NCI-H460 (cell line): ENCODE data around the gene PRKN. TPM values are rescaled to one million over a fixed set of nuclear protein-coding genes. Genes with fewer than 3 reads are reported as not detected.

Experiments used
- DNase-seq: peaks from one replicate; pipeline ENCODE4 v3.0.0-alpha.2; 2016; ENCODE audit warnings: low read depth; ENCODE audit errors: extremely low read depth
- total RNA-seq: library from RNA; depleted of rRNA; stranded (reverse); fragments of >200 nt; shearing (Covaris generic); gene quantifications from 2 replicates; pipeline ENCODE4 v1.2.3, GENCODE V29; 2014

Gene PRKN
- total RNA-seq, 1 experiment from 2014 or later, result 20.4 TPM

GRCh38 chr6:162478192-162478671 is 249.3 kb downstream of the PRKN start:
- no peak for DNase-seq

- no peak for DNase-seq
Measured at GRCh38 chr6:162474722-162475121, 252.8 kb downstream of the PRKN start.

- DNase-seq, result no peak
Measured at GRCh38 chr6:162471842-162472241, 255.7 kb downstream of the PRKN start.

GRCh38 chr6:162468326-162468725 is 259.2 kb downstream of the PRKN start:
- no peak for DNase-seq

GRCh38 chr6:162467679-162468078 is 259.9 kb downstream of the PRKN start:
- no peak for DNase-seq

GRCh38 chr6:162463576-162463975 is 264.0 kb downstream of the PRKN start:
- DNase-seq, result no peak

GRCh38 chr6:162459985-162460384 is 267.6 kb downstream of the PRKN start:
- no peak for DNase-seq

GRCh38 chr6:162450358-162450757 is 277.2 kb downstream of the PRKN start:
- DNase-seq, result no peak

- DNase-seq, result no peak
Measured at GRCh38 chr6:162448294-162448693, 279.3 kb downstream of the PRKN start.

GRCh38 chr6:162443101-162443500 is 284.5 kb downstream of the PRKN start:
- DNase-seq, result no peak

GRCh38 chr6:162442687-162443086 is 284.9 kb downstream of the PRKN start:
- peak; percentile 48 for DNase-seq

- DNase-seq, result no peak
Measured at GRCh38 chr6:162441991-162442390, 285.6 kb downstream of the PRKN start.

GRCh38 chr6:162438980-162439379 is 288.6 kb downstream of the PRKN start:
- no peak for DNase-seq

GRCh38 chr6:162435071-162435470 is 292.5 kb downstream of the PRKN start:
- no peak for DNase-seq

- DNase-seq, result no peak
Measured at GRCh38 chr6:162421004-162421403, 306.6 kb downstream of the PRKN start.

GRCh38 chr6:162416831-162417537 is 310.6 kb downstream of the PRKN start:
- DNase-seq, result no peak

- no peak for DNase-seq
Measured at GRCh38 chr6:162416307-162416706, 311.3 kb downstream of the PRKN start.

GRCh38 chr6:162409741-162410691 is 317.6 kb downstream of the PRKN start:
- no peak for DNase-seq

- DNase-seq, result no peak
Measured at GRCh38 chr6:162408826-162409535, 318.6 kb downstream of the PRKN start.

GRCh38 chr6:162404951-162405350 is 322.6 kb downstream of the PRKN start:
- DNase-seq, result no peak

GRCh38 chr6:162403031-162403430 is 324.5 kb downstream of the PRKN start:
- no peak for DNase-seq
